Esophagus squamous epithelium (tissue), 4 donors: ENCODE measurements around the gene ANKRD31.

Experiments used
- POLR2A ChIP-seq, 4 donors: fragments of 450-650 bp; IDR thresholded peaks; one replicate each; pipeline ENCODE4 v1.6.1; 2017; ENCODE audit warnings: antibody characterized with exemption in 4 of 4, mild to moderate bottlenecking in 4 of 4, moderate library complexity in 3 of 4
- TF ChIP-seq, protein P1 (sequence below), 6 experiments: fragments of 450-650 bp in 4 of 6; fragments of 200-600 bp in 2 of 6; sonication (generic) in 2 of 6; IDR thresholded peaks; one replicate each; pipeline ENCODE4 v1.5.1; 2016 to 2019; ENCODE audit warnings: antibody characterized with exemption in 6 of 6, mild to moderate bottlenecking in 4 of 6, moderate library complexity in 4 of 6

- TF ChIP-seq POLR2A (IDR thresholded peaks at IDR 0.05): no peak
- TF ChIP-seq, protein P1, sequence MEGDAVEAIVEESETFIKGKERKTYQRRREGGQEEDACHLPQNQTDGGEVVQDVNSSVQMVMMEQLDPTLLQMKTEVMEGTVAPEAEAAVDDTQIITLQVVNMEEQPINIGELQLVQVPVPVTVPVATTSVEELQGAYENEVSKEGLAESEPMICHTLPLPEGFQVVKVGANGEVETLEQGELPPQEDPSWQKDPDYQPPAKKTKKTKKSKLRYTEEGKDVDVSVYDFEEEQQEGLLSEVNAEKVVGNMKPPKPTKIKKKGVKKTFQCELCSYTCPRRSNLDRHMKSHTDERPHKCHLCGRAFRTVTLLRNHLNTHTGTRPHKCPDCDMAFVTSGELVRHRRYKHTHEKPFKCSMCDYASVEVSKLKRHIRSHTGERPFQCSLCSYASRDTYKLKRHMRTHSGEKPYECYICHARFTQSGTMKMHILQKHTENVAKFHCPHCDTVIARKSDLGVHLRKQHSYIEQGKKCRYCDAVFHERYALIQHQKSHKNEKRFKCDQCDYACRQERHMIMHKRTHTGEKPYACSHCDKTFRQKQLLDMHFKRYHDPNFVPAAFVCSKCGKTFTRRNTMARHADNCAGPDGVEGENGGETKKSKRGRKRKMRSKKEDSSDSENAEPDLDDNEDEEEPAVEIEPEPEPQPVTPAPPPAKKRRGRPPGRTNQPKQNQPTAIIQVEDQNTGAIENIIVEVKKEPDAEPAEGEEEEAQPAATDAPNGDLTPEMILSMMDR (IDR thresholded peaks at IDR 0.05): no peak
Observed at GRCh38 chr5:75245023-75245422, 8.3 kb upstream of the ANKRD31 start.
